ENCODE data around the gene CCR4.

- TF ChIP-seq EHF (CRISPR knock-in tag; IDR thresholded peaks at IDR 0.05): no peak
- no peak for TF ChIP-seq CTCF (IDR thresholded peaks at IDR 0.05)
These were observed 45.3 kb downstream of the CCR4 start for GRCh38 chr3:32996755-32997091.
